ENCODE measurements around the gene ADAMTS16.

ADAMTS16 gene

DNA sequence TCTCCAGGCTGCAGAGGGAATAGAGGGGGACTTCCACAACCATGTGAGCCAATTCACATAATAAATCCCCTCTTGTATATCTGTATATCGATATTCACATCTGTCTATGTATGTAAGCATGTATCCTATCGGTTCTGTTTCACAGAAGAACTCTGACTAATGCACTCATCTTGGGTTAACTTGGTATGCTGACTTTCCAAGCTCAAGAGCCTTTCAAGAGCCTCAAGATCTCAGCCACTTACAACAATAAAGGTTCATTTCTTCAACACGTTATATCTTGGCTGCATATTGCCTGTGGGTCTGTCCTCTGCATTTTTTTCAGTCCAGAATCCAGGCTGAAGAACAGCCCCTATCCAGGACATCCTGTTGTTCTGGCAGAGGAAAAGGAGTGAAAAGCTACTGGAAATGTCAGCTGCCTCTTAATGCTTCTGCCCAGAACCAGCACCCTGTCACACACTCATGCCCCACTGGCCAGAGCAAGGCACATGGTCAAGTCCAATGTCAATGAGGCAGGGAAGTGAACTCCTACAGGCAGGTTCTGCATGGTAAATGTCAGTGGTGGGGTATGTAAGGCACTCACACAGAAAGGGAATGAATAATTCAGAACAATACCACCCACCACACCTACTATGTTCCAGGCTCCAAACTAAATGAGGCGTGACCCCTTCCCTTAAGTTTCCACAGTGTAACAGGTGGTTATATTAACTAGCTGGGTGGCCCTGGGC lies 190.8 kb downstream of the ADAMTS16 start:
- DNase-seq (ENCODE audit: low read depth), result no peak
- no peak overlapping the region for H3K4me3 ChIP-seq (ENCODE audit: low read length)
- TF ChIP-seq, protein P1, sequence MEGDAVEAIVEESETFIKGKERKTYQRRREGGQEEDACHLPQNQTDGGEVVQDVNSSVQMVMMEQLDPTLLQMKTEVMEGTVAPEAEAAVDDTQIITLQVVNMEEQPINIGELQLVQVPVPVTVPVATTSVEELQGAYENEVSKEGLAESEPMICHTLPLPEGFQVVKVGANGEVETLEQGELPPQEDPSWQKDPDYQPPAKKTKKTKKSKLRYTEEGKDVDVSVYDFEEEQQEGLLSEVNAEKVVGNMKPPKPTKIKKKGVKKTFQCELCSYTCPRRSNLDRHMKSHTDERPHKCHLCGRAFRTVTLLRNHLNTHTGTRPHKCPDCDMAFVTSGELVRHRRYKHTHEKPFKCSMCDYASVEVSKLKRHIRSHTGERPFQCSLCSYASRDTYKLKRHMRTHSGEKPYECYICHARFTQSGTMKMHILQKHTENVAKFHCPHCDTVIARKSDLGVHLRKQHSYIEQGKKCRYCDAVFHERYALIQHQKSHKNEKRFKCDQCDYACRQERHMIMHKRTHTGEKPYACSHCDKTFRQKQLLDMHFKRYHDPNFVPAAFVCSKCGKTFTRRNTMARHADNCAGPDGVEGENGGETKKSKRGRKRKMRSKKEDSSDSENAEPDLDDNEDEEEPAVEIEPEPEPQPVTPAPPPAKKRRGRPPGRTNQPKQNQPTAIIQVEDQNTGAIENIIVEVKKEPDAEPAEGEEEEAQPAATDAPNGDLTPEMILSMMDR (conservative IDR thresholded peaks at IDR 0.05; ENCODE audit: low read length), result no peak

DNA sequence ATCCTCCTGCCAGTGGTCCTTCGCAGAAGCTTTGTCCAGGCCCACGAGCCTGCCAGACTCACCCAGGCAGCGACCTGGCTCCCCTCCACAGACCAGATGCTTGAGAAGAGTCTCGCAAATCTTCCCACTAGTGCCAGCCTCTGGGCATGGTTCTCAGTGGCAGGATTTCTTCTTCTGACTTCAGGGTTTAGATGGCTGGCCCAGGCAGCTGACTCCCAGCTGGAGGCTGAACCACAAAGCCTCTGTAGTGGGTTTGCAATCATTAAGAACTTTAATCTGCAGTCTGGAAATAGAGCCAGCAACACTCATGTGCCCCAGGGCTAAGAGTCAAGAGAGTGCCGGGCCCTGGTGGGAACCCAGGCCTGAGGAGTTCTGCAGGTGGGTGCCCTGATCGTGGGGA lies 191.7 kb downstream of the ADAMTS16 start:
- DNase-seq (ENCODE audit: low read depth), result no peak
- TF ChIP-seq, protein P1 (conservative IDR thresholded peaks at IDR 0.05; ENCODE audit: low read length), result no peak
- H3K4me3 ChIP-seq (ENCODE audit: low read length), result no peak overlapping the region

DNA sequence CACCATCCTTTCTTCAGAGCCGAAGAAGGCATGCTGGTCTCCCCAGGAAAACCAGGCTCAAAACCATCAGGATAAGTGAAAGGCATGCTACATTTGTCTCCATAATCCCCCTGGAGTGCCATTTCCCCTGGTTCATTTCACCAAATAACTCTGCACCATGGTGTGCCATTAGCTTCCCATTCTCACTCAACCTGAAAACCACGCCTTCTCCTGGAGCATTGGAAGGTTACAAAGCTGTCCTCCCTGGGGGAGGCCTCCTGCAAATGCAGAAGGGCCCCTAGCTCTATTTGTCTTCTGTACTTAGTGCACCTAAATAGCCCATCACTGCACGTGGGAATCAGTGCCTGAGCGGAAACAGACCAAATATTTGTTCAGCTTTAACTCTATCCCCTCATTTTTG lies 192.2 kb downstream of the ADAMTS16 start:
- DNase-seq (ENCODE audit: low read depth), result no peak
- TF ChIP-seq, protein P1 (conservative IDR thresholded peaks at IDR 0.05; ENCODE audit: low read length), result no peak
- no peak overlapping the region for H3K4me3 ChIP-seq (ENCODE audit: low read length)

DNA sequence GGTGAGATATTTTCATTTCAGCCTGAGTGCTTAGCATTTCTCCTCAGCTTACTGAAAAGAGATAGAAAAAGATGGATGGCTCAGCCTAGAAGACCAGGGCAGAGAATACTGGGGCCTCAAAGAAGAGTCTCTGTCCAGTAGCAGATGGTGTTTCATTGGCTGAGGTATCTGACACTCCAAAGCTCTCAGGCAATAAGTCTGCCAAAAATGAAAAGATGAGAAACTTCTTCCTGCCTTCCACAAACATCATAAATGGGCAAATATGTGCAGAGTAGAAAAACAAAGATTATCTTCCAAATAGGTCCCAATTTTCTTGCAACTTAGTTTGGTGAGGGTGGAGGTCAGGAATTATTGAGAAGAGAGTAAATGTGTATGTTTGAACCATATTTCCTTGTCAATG lies 195.0 kb downstream of the ADAMTS16 start:
- TF ChIP-seq, protein P1 (conservative IDR thresholded peaks at IDR 0.05; ENCODE audit: low read length), result no peak
- DNase-seq (ENCODE audit: low read depth), result no peak
- H3K4me3 ChIP-seq (ENCODE audit: low read length), result no peak overlapping the region

DNA sequence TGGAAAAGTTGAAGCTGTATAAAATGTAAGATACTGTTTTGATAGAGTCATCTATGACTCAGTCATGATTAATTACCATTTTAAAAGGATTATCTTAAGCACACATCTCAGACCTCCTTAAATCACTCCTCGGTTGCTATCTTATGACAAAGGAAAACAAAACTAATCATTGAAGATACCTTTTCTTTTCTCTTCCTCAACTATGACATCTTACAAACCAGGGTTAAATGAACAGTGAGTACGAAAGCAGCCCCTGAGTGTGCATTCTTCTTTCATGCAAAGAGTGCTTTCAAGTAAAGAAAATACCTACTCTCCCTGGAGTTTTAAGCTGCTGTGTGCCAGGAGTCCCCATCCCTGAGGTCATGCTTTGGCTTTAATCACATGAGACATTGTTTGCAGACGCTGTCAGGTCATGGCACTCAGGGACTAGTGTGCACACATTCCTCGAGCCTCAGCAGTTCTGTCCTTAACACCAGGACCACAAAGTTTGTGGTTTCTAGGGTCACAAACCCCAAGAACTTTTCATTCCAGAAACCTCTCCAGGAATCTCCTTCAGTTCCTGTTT lies 195.7 kb downstream of the ADAMTS16 start:
- DNase-seq (ENCODE audit: low read depth), result peak; percentile 54
- H3K4me3 ChIP-seq (ENCODE audit: low read length), result no peak overlapping the region
- TF ChIP-seq, protein P1 (conservative IDR thresholded peaks at IDR 0.05; ENCODE audit: low read length), result no peak

DNA sequence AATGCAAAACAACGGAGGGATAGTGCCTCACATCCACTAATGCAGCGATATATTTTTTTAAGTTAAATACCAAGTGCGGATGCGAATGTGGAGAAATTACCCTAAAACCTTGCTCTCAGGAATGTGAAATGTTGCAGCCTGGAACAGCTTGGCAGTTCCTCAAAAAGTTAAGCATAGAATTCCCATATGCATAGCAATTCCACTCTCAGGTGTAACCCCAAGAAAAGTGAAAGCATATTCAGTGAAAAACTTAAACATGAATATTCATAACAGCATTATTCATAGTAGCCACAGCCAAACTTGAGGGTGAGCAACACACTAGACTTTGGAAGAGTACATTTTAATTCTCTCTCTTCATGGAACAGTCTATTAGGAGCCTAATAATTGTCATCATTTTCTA lies 199.1 kb downstream of the ADAMTS16 start:
- H3K4me3 ChIP-seq (ENCODE audit: low read length), result no peak overlapping the region
- TF ChIP-seq, protein P1 (conservative IDR thresholded peaks at IDR 0.05; ENCODE audit: low read length), result no peak
- no peak for DNase-seq (ENCODE audit: low read depth)

DNA sequence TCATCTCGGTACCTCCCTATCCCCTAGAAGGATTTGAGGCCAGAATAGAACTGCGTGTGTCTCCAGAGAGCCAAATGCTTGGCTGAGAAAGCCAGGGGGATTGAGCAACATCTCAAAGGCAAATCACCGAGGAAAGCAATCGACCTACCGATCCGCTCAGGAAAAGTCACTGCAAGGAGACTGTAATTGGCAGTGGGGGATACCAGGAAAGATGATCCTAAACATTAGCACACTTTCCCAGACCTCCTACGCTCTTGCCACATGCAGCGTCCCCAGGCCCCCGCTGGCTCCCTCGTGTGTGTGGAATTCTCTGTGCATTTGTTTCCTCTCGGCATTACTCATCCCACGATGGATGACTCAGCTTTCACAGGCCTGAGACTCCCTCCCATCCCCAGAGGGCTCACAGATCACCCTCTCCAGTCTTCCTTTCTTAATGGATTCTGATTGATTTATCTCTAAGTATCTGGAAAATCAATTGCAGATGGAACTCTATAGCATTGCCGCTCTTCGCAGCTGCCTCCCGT lies 200.1 kb downstream of the ADAMTS16 start:
- TF ChIP-seq, protein P1 (conservative IDR thresholded peaks at IDR 0.05; ENCODE audit: low read length), result peak; percentile 87
- peak; percentile 95 for DNase-seq (ENCODE audit: low read depth)

More for the DNA sequence above, 200.1 kb downstream of the ADAMTS16 start:
- no peak overlapping the region for H3K4me3 ChIP-seq (ENCODE audit: low read length)

Data from AG10803 (cell line).